OCI-LY7 (cell line): Measurements from ENCODE around the gene KCNQ5. TPM values are rescaled to one million over a fixed set of nuclear protein-coding genes. Genes with fewer than 3 reads are reported as not detected.

Experiments used
- BruUV-seq: library from RNA; stranded (reverse); fragments of 400-500 nt; replicated peaks from 2 replicates; lab custom pipeline; 2021; lab: Mats Ljungman, UMichigan
- CTCF ChIA-PET: fragments of 300-600 bp; sonication (Branson Sonifier 250); formaldehyde crosslinking; loops from one replicate; lab custom pipeline; 2022; ENCODE audit warnings: antibody characterized with exemption; ENCODE audit not compliant: unreplicated experiment; lab: Charles Lee
- POLR2A ChIA-PET: fragments of 300-600 bp; sonication (Branson Sonifier 250); formaldehyde crosslinking; loops from one replicate; lab custom pipeline; 2022; ENCODE audit warnings: antibody characterized with exemption; lab: Charles Lee
- DNase-seq: peaks from one replicate; pipeline ENCODE4 v3.0.0-alpha.2; 2015; ENCODE audit warnings: low spot score
- H2AFZ ChIP-seq: fragments of 200-600 bp; sonication (generic), shearing (Covaris generic); 2 replicates; pipeline ENCODE4 v1.6.1; 2014; ENCODE audit warnings: mild to moderate bottlenecking, antibody characterized with exemption, low read length, moderate library complexity
- H3K27ac ChIP-seq: fragments of 200-600 bp; sonication (generic); 2 replicates; pipeline ENCODE4 v1.5.1; 2014; ENCODE audit warnings: mixed run types, low read depth, mild to moderate bottlenecking, moderate library complexity, low read length, inconsistent platforms; ENCODE audit not compliant: poor library complexity, severe bottlenecking
- H3K36me3 ChIP-seq: fragments of 200-600 bp; sonication (generic); 2 replicates; pipeline ENCODE4 v1.6.1; 2014; ENCODE audit warnings: mild to moderate bottlenecking, antibody characterized with exemption, low read length, moderate library complexity, mixed read lengths; ENCODE audit not compliant: insufficient read depth
- H3K4me1 ChIP-seq: fragments of 200-600 bp; sonication (generic); 2 replicates; pipeline ENCODE4 v1.5.1; 2014; ENCODE audit warnings: mild to moderate bottlenecking, low read length; ENCODE audit not compliant: insufficient read depth, poor library complexity, severe bottlenecking
- H3K4me2 ChIP-seq: fragments of 200-600 bp; sonication (generic); 2 replicates; pipeline ENCODE4 v1.6.1; 2014; ENCODE audit warnings: mild to moderate bottlenecking, low read length
- H3K4me3 ChIP-seq: fragments of 200-600 bp; sonication (generic); 2 replicates; pipeline ENCODE4 v1.5.1; 2014; ENCODE audit warnings: mild to moderate bottlenecking, low read depth, low read length; ENCODE audit not compliant: poor library complexity, severe bottlenecking
- H3K79me2 ChIP-seq: fragments of 200-600 bp; sonication (generic); 2 replicates; pipeline ENCODE4 v1.6.1; 2016; ENCODE audit warnings: low read depth, mild to moderate bottlenecking, low read length, moderate library complexity, mixed read lengths; ENCODE audit not compliant: insufficient read depth
- H3K9me2 ChIP-seq: fragments of 200-600 bp; sonication (generic); 2 replicates; pipeline ENCODE4 v1.6.1; 2016; ENCODE audit warnings: mild to moderate bottlenecking, low read length, mixed read lengths; ENCODE audit not compliant: insufficient read depth
- H3K9me3 ChIP-seq: fragments of 200-600 bp; sonication (generic); 2 replicates; pipeline ENCODE4 v1.6.1; 2014; ENCODE audit warnings: mild to moderate bottlenecking, mixed run types, low read length, mixed read lengths
- H4K20me1 ChIP-seq: fragments of 200-600 bp; sonication (generic); 2 replicates; pipeline ENCODE4 v1.6.1; 2014; ENCODE audit warnings: mild to moderate bottlenecking, antibody characterized with exemption, low read length, moderate library complexity, mixed read lengths; ENCODE audit not compliant: insufficient read depth
- EZH2phosphoT487 ChIP-seq: fragments of 200-600 bp; sonication (generic); IDR thresholded peaks from 2 replicates; pipeline ENCODE4 v1.6.1; 2018; ENCODE audit warnings: low read depth, borderline replicate concordance, mild to moderate bottlenecking, mixed run types, antibody characterized with exemption, low read length, moderate library complexity, mixed read lengths
- intact Hi-C: fragments of 100-400 bp; cut with micrococcal nuclease; formaldehyde crosslinking; loops from one replicate; pipeline ENCODE4 v1.10.0; 2022; ENCODE audit not compliant: unreplicated experiment
- total RNA-seq, 2 experiments: library from RNA; depleted of rRNA in 1 of 2; stranded (reverse); fragments of >200 nt in 1 of 2; shearing (Covaris generic) in 1 of 2; gene quantifications; 2 replicates each; pipeline ENCODE4 v1.2.3, GENCODE V29; 2014 to 2022
- TF ChIP-seq, protein P1 (sequence below): fragments of 200-600 bp; sonication (generic); conservative IDR thresholded peaks from 2 replicates; pipeline ENCODE4 v1.5.1; 2014; ENCODE audit warnings: mild to moderate bottlenecking, antibody characterized with exemption, low read length, moderate library complexity, mixed read lengths

The KCNQ5 gene
- total RNA-seq, 2 experiments from 2014 or later, result 26.1 to 29.7 TPM

DNA sequence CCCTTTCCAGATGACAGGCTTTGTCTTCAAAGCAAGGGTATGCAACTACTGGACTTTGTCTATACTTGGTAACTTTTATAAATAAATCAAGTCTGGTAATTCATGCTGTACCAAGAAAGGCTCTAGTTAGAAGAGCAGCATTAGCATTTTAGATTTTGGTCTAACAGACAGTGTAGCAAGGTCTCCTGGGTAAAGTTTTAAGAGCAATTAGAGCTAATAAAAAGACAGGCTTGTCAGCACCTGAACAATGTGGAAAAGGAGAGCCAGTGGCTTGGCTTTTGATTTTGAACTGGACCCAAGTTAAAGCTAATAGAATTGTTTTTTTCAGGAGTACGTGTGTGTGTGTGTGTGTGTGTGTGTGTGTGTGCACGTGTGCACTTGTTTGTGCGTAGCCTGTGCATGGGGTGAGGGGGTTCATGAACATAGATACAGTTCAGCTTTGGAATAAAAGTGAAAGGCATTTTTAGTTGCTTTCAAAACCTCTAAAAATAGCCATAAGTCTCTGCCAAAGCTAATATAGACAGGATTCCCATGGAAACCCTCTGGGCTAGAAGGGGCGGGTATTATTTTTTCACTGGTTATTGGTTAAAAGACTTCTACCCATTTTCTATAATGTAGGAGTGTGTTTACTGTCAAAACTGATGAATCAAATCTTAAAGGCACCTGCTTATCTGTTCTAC lies 138.4 kb downstream of the KCNQ5 start:
- TF ChIP-seq, protein P1, sequence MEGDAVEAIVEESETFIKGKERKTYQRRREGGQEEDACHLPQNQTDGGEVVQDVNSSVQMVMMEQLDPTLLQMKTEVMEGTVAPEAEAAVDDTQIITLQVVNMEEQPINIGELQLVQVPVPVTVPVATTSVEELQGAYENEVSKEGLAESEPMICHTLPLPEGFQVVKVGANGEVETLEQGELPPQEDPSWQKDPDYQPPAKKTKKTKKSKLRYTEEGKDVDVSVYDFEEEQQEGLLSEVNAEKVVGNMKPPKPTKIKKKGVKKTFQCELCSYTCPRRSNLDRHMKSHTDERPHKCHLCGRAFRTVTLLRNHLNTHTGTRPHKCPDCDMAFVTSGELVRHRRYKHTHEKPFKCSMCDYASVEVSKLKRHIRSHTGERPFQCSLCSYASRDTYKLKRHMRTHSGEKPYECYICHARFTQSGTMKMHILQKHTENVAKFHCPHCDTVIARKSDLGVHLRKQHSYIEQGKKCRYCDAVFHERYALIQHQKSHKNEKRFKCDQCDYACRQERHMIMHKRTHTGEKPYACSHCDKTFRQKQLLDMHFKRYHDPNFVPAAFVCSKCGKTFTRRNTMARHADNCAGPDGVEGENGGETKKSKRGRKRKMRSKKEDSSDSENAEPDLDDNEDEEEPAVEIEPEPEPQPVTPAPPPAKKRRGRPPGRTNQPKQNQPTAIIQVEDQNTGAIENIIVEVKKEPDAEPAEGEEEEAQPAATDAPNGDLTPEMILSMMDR, result no peak
- DNase-seq, result no peak
- Histone ChIP-seq H3K79me2 (peaks cover 16% of the 10 kb centered on the region), H3K36me3 (no peaks in the 10 kb centered on the region), H3K4me1 (no peaks in the 10 kb centered on the region), H3K27ac (no peak overlapping the region), H2AFZ (no peak overlapping the region), H4K20me1 (peaks cover 21% of the 10 kb centered on the region), H3K4me3 (no peak overlapping the region), H3K9me2 (no peaks in the 10 kb centered on the region), H3K9me3 (no peaks in the 10 kb centered on the region), H3K4me2 (no peak overlapping the region)
- intact Hi-C loops, result loop anchor here (5.0 kb wide), 1 partner anchor 138 kb away; the partner anchor contains the start of gene KCNQ5
- POLR2A ChIA-PET, result interaction anchor here (0.8 to 2.6 kb wide), 4 partner anchors 10 to 97 kb away, joined by 3 to 11 read pairs (median 5); no protein-coding TSS in a partner anchor
- CTCF ChIA-PET, result interaction anchor here (0.6 to 1.0 kb wide), 2 partner anchors 9 to 75 kb away, joined by 3 read pairs; no protein-coding TSS in a partner anchor
- BruUV-seq, result no TSS peak

GRCh38 chr6:72761761-72762160 lies 139.9 kb downstream of the KCNQ5 start:
- TF ChIP-seq EZH2phosphoT487, result no peak
- TF ChIP-seq, protein P1, result no peak
- H3K4me3 ChIP-seq, result no peak overlapping the region
- CTCF ChIA-PET, result no interaction called here
- H3K27ac ChIP-seq, result no peak overlapping the region
- no peaks in the 10 kb centered on the region for H3K9me3 ChIP-seq
- no peak for DNase-seq
- peaks cover under 1% of the 10 kb centered on the region; the same call in 1 of the 2 replicates for H3K79me2 ChIP-seq
- no peak overlapping the region for H2AFZ ChIP-seq
- H3K4me2 ChIP-seq, result no peak overlapping the region
- intact Hi-C loops, result loop anchor here (5.0 kb wide), 1 partner anchor 139 kb away; the partner anchor contains the start of gene KCNQ5
- no peaks in the 10 kb centered on the region for H3K9me2 ChIP-seq
- peaks cover 21% of the 10 kb centered on the region for H4K20me1 ChIP-seq
- H3K4me1 ChIP-seq, result no peaks in the 10 kb centered on the region
- POLR2A ChIA-PET, result no interaction called here
- no peaks in the 10 kb centered on the region for H3K36me3 ChIP-seq
- no TSS peak for BruUV-seq
